Measurements from ENCODE around the gene RARRES2.

The RARRES2 gene

DNA sequence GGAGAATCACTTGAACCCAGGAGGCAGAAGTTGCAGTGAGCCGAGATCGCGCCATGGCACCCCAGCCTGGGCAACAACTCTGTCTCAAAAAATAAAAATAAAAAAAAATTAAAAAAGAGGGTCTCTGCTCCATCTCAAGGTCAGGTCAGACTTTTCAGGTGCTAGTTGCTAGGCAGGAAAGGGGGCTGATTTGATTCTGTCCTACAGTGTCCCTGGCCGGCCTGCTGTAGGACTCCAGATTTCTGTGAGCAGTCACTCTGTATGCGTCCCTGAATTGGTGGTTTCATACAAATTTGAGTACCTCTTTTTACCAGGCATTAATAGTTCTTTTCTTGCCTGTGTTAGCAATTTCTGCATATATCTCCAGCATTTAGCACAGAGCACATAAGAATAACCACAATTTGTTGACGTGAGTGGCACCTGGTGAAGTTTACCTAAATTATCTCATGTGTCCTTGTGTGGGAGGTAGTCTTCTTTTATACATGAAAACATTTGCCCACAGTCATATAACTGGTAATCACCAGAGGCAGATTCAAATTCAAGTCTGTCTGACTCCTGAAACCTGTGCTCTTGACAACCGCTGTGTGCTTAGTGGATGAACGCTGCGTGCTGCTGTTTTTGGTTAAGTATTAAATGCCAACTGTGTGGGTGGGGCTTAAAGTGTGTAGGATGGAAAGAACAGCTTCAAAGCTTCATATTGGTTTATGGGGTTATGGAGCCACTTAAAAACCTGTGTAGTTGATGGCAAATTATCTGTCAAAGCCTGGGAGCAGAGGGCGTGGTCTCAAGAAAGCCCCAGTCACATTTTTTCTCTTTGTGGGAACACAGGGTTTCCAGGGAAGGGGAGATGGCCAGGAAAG lies 34.5 kb upstream of the RARRES2 start:
- DNase-seq, result peak; percentile 62

DNA sequence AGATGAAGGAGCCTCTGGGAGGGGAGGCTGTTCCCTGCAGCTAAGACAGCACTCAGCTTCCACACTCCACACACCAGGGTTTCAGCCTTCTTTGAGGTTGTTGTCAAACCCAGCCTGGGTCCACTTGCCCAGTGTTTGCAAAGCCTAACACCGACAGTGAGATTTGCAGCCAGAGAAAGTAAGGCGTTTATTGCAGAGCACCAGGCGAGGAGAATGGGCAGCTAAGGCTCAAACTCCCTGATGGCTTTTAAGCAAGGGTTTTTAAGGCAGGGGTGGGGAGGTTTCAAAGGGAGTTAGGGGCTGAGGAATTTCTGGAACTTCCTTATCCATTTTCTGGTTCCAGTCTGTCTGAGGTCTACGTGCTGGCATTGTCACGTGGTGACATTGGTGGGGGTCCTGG lies 33.0 kb upstream of the RARRES2 start:
- no peak for DNase-seq

DNA sequence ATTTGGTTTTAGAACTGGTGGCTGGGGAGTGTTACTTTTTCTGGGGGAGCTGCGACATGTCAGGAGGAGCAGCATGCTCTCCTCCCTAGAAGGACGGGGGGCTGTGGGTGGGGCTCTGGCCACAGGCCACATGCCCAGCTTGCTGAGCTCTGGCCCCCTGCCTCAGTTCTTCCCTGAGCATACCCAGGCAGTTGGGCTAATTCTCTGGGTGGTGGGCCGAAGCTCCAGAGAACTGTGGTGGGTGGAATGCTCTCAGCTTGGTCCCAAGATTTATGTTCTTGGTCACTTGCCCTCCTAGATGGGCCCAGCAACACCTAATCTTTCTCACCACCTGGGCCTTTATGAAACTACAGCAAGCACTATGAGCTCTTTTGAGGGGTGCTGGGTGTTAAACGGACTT lies 32.6 kb upstream of the RARRES2 start:
- no peak for DNase-seq

DNA sequence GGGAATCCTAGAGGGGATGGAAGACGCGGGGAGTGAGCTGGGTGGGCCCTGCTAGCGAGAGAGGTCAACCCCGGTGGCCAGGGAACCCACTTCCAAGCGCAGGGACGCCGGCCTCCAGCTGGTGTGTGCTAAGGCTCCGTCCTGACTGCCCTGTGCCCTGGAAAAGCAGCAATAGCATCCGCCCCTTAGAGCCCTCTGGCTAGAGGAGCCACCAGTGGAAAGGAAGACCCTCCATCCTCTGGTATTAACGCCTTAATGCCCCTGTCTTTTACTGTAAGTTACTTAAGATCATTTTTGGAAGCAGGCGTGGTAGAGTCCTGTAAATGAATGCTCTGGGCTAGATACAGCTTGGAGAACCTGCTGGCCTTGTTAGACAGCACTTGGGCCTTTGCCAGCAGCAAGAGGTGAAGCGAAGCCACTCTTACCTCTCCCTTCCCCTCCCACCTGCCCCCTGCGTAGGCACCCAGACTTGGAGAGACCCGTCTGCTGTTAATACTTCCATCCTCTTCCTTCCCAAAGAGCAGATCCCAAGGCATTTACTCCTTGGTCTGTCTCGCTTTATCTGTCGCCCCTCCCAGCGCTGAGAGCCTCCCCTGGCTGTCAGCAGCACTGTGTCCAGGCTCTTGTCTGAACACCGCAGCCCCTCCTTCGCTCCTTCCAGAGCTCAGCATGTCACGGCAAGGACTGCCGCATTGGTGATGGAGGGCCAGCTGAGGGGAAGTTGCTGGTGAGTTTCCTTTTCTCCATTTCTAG lies 31.8 kb upstream of the RARRES2 start:
- no peak for DNase-seq

DNA sequence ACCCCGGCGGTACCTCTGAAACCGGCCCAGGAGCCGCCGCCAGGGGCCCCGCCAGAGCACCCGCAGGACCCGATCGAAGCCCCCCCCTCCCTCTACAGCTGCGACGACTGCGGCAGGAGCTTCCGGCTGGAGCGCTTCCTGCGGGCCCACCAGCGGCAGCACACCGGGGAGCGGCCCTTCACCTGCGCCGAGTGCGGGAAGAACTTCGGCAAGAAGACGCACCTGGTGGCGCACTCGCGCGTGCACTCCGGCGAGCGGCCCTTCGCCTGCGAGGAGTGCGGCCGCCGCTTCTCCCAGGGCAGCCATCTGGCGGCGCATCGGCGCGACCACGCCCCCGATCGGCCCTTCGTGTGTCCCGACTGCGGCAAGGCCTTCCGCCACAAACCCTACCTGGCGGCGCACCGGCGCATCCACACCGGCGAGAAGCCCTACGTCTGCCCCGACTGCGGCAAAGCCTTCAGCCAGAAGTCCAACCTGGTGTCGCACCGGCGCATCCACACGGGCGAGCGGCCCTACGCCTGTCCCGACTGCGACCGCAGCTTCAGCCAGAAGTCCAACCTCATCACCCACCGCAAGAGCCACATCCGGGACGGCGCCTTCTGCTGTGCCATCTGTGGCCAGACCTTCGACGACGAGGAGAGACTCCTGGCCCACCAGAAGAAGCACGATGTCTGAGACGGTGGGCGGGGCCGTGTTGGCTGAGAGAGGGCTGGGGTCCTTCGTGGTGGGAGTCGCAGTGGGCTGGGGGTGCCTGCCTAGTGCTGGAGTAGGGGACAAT lies 31.0 kb upstream of the RARRES2 start:
- no peak for DNase-seq

DNA sequence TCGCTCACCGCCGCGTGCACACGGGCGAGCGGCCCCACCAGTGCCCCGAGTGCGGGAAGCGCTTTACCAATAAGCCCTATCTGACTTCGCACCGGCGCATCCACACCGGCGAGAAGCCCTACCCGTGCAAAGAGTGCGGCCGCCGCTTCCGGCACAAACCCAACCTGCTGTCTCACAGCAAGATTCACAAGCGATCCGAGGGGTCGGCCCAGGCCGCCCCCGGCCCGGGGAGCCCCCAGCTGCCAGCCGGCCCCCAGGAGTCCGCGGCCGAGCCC lies 30.5 kb upstream of the RARRES2 start:
- DNase-seq, result no peak

DNA sequence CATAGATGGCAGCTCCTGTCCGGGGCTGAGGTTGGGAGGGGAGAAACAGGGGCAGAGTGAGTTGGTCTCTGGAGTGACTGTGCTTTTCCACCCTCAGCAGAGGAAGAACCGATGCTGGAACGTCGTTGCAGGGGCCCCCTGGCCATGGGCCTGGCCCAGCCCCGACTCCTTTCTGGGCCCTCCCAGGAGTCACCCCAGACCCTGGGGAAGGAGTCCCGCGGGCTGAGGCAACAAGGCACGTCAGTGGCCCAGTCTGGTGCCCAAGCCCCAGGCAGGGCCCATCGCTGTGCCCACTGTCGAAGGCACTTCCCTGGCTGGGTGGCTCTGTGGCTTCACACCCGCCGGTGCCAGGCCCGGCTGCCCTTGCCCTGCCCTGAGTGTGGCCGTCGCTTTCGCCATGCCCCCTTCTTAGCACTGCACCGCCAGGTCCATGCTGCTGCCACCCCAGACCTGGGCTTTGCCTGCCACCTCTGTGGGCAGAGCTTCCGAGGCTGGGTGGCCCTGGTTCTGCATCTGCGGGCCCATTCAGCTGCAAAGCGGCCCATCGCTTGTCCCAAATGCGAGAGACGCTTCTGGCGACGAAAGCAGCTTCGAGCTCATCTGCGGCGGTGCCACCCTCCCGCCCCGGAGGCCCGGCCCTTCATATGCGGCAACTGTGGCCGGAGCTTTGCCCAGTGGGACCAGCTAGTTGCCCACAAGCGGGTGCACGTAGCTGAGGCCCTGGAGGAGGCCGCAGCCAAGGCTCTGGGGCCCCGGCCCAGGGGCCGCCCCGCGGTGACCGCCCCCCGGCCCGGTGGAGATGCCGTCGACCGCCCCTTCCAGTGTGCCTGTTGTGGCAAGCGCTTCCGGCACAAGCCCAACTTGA lies 29.9 kb upstream of the RARRES2 start:
- DNase-seq, result no peak

DNA sequence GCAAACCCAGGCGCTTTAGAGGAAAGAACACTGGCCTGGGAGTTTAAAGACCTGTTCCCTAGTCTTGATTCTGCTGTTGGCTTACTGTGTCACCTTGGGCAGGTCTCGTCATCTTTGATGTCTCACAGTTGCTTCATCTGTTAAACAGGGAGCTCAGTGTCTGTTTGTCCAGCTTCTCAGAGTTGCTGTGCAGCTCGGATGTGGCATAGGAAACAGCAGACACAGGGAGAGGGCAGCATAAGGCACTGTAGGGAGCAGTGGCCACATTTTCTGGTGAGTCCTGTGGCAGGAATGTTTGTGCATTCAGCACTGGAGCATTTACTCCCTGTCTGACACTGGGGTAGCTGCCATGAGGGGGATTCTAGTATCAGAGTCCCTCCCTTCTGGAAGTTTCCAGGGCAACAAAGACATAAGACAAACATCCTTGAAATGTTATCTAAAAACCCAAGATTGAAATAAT lies 29.2 kb upstream of the RARRES2 start:
- no peak for DNase-seq

DNA sequence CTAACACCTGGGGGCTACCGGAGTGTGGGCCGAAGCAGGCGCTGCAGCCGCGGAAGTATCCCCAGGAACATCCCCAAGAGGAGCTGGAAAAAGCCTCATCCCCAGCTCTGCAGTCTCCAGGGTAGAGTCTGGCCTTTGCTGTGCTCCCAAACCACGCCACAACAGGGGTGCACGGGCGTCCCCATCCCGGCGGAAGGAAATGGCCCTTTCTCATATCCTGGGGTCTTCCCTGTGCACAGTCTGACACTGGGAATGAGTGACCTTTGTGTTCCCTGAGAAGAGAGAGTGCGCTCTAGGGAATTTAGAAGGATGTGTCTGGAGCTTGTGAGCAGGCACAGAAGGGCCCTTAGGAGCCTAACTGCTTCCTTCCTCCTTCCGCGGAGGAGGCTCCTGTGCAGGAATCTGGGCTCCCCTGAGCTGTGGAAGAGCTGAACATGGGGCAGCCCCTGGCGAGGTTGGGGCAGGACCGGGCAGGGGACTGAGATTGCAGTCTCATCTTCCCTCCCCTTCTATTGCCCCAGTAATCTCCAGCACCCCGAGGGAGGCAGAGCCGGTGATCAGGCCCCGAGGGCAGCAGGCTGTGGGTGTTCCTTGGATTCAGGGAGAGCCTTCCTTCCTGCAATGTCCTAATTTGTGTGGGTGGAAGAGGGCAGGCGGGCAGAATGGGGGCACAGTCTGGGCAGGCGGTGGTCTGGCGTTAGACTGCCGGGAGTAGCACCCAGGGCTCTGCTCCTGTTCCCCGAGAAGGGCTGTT lies 28.5 kb upstream of the RARRES2 start:
- no peak for DNase-seq

DNA sequence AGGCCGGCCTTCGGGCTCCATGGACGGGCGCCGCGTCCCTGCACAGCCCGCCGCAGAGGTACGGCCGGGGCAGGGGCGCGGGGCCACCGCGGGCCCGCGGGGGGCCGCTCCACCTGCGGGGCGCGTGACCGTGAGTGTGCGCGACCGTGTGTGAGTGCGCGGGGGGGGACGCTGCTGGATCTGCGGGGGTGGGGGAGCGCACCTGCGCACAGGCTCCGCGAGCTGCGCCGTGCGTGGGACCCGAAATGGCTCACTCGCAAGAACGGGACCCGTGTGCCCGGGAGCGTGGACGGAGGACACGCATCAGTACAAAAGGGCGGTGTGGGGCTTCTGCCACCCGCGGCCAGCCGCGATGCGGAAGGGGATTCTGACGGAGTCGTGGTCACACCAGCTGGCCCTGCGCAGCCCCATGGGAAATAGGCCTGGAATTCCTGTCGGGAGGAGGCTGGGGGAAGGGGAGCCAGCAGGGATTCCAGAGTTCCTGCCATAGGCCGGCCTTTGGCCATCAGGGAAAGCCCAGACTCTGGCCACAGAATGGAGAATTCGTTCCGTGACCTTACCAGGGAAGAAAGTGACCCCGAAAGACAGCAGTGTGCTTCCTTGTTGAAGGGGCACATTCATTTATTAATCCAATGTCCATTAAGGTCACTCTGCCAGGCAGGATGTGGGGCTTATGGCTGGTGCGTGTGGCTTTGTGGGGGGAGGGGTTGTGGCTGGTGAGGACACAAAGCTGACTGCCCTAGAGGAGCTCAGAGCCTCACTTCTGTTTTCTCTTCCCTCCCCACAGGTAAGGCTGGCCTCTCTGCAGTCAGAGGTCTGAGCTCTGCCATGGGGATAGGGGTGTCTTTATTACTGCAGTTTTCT lies 27.7 kb upstream of the RARRES2 start:
- peak; percentile 56 for DNase-seq

DNA sequence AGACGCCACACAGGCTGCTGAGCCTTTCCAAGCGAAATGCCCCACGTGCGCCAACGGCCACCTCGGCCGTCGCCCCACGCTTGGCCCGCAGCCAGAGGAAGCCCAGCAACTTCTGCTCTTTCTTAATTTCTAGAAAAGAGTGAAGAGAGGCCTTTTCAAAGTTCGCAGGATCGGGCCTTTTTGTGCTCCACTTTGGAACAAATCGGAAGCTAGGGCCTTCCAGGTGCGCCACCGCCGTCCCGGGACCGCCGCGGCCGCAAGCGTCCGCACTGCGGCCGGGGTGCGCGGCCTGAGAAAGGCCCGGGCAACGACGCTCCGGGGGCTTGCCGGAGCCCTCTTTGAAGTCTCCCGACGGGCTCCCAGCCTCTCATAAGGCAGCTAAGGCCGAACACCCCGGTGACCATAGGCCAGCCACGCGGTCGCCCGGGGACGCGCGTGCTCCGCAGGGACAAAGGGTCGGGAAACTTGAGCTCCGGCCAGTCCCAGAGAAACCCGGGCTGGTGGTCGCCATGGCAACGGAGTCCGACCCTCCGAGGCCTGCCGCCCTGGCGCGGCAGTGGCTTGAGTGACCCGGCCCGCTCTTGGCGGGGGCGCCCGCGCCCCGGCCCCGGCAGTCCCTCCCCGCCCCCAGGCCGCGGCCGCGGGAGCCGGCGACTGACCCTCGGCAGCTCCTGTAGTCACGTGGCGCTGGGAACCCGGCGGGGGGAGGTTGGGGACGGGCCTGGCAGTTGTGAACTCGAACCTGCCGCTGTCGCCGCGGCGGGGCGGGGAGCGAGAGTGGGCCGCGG lies 26.9 kb upstream of the RARRES2 start, which contains the start of gene REPIN1:
Gene REPIN1 (plus strand): TSS at position 727 of the 788 bp plus-strand sequence. CDS start 890 bp downstream, outside the sequence.
- DNase-seq, result peak; percentile 87

DNA sequence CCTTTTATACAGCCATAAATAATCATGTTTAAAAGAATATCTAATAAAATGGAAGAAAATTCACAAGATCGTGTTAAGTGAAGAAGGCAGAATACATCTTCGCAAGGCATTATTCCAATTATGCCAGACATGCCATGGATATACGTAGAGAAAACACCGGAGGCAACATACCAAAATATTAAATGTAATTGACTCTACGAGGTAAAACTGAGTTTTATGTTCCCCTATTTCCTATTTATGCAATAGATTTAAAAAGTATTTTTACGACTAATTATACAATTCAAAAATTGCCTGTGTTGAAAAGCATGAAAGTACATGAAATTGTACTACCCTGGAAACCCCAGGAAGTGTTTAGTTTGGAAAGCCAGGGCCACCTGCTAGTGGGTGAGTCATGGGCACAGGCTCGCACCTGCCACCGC lies 26.3 kb upstream of the RARRES2 start:
- no peak for DNase-seq

DNA sequence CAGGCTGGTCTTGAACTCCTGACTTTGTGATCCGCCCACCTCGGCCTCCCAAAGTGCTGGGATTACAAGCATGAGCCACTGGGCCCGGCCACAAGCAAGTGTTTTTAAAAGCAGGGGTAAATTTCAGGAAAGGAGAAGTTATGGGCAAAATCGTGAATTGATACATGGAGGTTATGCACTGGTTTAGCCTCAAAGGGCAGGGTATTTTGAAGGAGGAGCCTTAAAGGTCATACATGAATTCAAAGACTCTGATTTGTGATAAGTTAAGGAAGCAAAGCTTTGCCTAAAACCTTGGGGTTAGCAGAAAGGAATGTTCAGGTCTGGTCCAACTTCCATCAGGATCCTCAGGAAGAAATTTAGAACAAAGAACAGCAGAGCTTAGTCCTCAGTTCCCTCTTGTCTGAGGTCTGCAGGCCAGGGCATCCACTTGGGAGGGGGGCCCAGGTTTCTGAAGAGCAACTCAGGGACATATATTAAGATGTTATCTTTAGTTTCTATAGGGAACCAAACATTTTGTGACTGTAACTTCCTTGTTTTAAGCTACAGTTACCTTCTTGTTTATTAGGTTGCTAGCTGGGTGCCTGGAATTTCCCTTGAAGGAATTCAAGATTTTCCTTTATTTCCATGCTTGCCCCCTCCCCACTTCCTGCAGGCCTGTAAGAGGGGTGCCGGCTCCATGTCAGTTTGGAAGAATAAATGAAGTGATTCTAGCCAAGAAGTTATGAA lies 24.4 kb upstream of the RARRES2 start:
- no peak for DNase-seq

DNA sequence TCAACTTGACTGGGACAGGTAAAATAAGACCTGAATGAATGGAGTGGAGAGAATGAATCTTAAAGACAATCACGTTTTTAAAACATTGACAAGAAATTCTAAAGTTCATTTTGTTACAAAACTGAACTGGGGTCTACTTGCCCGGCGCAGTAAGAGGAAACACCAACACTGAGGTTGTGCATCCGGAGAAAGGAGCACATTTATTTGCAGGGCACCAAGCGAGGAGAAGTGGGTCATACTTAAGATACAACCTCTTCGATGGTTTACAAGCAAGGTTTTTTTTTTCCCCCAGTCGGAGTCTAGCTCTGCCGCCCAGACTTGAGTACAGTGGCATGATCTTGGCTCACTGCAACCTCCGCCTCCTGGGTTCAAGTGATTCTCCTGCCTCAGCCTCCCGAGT lies 23.8 kb upstream of the RARRES2 start:
- no peak for DNase-seq

DNA sequence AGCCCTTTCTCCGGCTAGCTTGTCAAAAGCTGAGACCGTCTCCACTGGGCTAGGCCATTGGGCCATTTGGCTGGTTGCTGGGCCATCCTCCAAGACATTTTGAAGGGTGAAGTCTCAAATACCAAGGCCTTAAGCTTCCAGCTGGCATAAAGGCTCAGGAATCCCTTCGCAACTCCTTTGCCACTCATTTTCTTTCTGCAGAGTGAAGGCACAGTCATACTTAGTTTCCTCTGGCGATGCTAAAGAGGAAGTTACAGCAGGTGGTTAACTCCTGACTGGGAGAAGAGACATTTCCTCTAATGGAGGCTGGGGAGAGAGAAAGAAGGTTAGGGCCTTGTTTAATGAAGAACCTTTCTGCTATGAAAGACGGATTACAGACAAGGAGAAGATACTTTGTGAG lies 22.4 kb upstream of the RARRES2 start:
- no peak for DNase-seq

DNA sequence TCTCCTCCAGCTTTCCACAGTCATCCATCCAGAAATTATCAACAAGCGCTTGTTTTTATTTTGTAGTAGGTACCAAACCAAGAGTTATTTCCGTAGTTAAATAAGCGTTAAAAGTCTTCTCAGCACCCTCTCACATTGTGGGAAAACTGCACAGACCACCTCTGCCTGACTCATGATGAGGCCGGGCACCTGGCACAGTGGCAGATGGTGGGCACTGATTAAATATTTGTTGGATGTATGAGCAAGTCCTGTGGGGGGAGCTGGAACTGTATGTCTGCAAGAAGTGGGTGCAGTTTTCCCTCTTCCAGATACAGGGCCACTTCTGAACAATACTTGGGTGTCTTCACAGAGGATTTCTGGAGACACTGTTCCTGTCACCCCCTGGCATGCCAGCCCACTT lies 21.9 kb upstream of the RARRES2 start:
- DNase-seq, result no peak

DNA sequence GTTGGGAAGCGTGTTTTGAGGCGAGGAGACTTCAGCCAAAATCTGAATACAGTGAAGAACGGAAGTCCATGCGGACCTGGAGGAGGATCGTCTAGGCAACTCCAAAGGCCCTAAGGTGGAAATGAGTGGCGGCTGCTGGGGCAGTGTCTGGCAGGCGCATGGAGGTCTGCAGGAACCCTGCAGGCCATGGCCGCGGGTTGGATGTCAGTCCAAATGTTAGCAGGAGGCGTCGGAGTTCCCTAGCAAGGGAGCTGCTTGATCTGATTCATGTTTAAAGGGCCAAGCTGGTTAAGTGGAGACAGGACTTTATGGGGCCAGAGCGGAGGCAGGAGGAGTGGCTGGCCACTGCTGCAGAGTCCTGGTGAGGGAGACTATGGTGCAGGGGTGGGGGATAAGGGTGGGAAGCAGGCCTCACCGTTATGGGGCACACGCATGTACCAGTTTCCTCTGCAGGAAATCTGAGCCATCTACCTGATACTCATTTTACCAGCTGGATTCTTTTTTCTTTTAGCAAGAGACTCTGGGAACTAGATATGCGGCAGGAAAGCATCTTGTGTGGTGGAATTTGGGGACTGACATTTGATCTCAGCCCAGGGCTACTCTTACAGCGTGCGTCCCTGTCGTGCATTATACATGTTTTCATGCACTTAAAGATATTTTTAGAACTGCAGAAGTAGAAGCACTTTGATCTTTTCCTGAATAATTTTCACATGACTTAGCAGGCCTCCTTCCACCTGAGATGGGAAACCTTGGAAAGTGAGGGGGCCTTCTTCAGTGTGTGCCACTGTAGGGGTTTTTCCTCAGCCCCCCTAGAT lies 20.6 kb upstream of the RARRES2 start:
- no peak for DNase-seq

DNA sequence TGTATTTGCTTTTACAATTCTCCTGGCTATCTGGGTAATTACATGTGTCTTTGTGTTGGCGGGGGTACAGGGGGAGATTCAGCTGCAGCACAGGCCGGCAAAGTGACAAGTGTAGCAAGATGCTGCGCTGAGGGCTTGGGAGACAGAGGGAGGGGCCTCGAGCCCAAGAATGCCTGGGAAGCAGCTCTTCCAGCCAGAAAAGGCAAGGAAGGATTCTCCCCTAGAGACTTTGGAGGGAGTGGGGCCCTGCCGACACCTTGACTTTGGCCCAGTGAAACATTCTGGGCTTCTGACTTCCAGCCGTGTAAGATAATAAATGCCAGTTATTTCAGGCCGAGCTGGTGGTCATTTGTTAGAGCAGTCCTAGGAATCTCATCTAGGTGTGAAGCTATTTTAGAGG lies 20.0 kb upstream of the RARRES2 start:
- no peak for DNase-seq
